B cell (primary cell): Measurements from ENCODE around the gene NTNG1.

Experiments
- CTCF ChIP-seq: fragments of 200-600 bp; IDR thresholded peaks from one replicate; pipeline ENCODE4 v1.8.0; 2022; ENCODE audit warnings: antibody characterized with exemption, mild to moderate bottlenecking
- EZH2 ChIP-seq: IDR thresholded peaks from 2 replicates; pipeline ENCODE4 v1.6.1; 2012; ENCODE audit warnings: borderline replicate concordance, low read depth, mild to moderate bottlenecking, moderate library complexity, low read length; ENCODE audit not compliant: insufficient read depth, poor library complexity, severe bottlenecking

GRCh38 chr1:107358619-107359327, 217.9 kb downstream of the NTNG1 start:
- TF ChIP-seq CTCF, result no peak
- TF ChIP-seq EZH2, result no peak
